Neuronal stem cell (in vitro differentiated cells): ENCODE results near the gene PLA2G15.

ENCODE experiments used
- DNase-seq: peaks from one replicate; pipeline ENCODE4 v3.0.0-alpha.2; 2013; ENCODE audit warnings: low spot score
- H2AFZ ChIP-seq: one replicate; pipeline ENCODE4 v1.6.1; 2013; ENCODE audit warnings: mild to moderate bottlenecking, low read length, inconsistent platforms
- H2AK5ac ChIP-seq: 2 replicates; pipeline ENCODE4 v1.6.1; 2013; ENCODE audit warnings: low read depth, mild to moderate bottlenecking, inconsistent platforms, low read length, moderate library complexity, mixed read lengths
- H2BK120ac ChIP-seq: 2 replicates; pipeline ENCODE4 v1.6.1; 2013; ENCODE audit warnings: low read depth, mild to moderate bottlenecking, inconsistent platforms, low read length, moderate library complexity, mixed read lengths
- H2BK12ac ChIP-seq: one replicate; pipeline ENCODE4 v1.6.1; 2013; ENCODE audit warnings: low read length, inconsistent platforms
- H2BK15ac ChIP-seq: 2 replicates; pipeline ENCODE4 v1.6.1; 2013; ENCODE audit warnings: mild to moderate bottlenecking, low read length, inconsistent platforms, mixed read lengths
- H2BK5ac ChIP-seq: one replicate; pipeline ENCODE4 v1.6.1; 2013; ENCODE audit warnings: inconsistent platforms, mild to moderate bottlenecking, low read length, moderate library complexity
- H3K14ac ChIP-seq: one replicate; pipeline ENCODE4 v1.6.1; 2013; ENCODE audit warnings: low read length, inconsistent platforms
- H3K18ac ChIP-seq: 2 replicates; pipeline ENCODE4 v1.6.1; 2013; ENCODE audit warnings: low read length, inconsistent platforms
- H3K23ac ChIP-seq: 2 replicates; pipeline ENCODE4 v1.6.1; 2013; ENCODE audit warnings: low read depth, mild to moderate bottlenecking, mixed read lengths, low read length, inconsistent platforms; ENCODE audit not compliant: poor library complexity
- H3K27ac ChIP-seq: replicated peaks from 3 replicates; pipeline ENCODE4 v1.5.1; 2013; ENCODE audit warnings: low read length, inconsistent platforms
- H3K27me3 ChIP-seq, 3 experiments: 2 replicates each; pipeline ENCODE4 v1.6.1; 2013; ENCODE audit warnings: low read length in 3 of 3, mild to moderate bottlenecking in 2 of 3, inconsistent platforms in 1 of 3, low read depth in 1 of 3, mixed read lengths in 1 of 3, moderate library complexity in 1 of 3; ENCODE audit not compliant: control insufficient read depth in 3 of 3, insufficient read depth in 3 of 3
- H3K36me3 ChIP-seq, 2 donors: replicated peaks in 1 of 2; 2 replicates each; pipeline ENCODE4 v1.6.1; 2013; ENCODE audit warnings: low read length in 2 of 2; ENCODE audit not compliant: control insufficient read depth in 2 of 2, insufficient read depth in 2 of 2
- H3K4ac ChIP-seq: 2 replicates; pipeline ENCODE4 v1.6.1; 2013; ENCODE audit warnings: inconsistent platforms, mild to moderate bottlenecking, low read length, moderate library complexity
- H3K4me1 ChIP-seq, 2 donors: 1 replicate in 1 of 2; 2 replicates in 1 of 2; pipeline ENCODE4 v1.6.1; 2013; ENCODE audit warnings: low read length in 2 of 2, low read depth in 1 of 2; ENCODE audit not compliant: control insufficient read depth in 2 of 2, insufficient read depth in 1 of 2
- H3K4me2 ChIP-seq: one replicate; pipeline ENCODE4 v1.6.1; 2013; ENCODE audit warnings: mild to moderate bottlenecking, low read length, inconsistent platforms; ENCODE audit not compliant: insufficient read depth, poor library complexity, severe bottlenecking
- H3K4me3 ChIP-seq, 2 donors: 2 replicates each; pipeline ENCODE4 v1.5.1; 2013; ENCODE audit warnings: low read length in 2 of 2, mild to moderate bottlenecking in 2 of 2, inconsistent platforms in 1 of 2, moderate library complexity in 1 of 2
- H3K79me1 ChIP-seq: one replicate; pipeline ENCODE4 v1.6.1; 2013; ENCODE audit warnings: low read depth, mild to moderate bottlenecking, inconsistent platforms, low read length, moderate library complexity
- H3K9ac ChIP-seq: one replicate; pipeline ENCODE4 v1.6.1; 2013; ENCODE audit warnings: mild to moderate bottlenecking, low read depth, low read length, inconsistent platforms; ENCODE audit not compliant: poor library complexity
- H3K9me3 ChIP-seq, 2 donors: replicated peaks in 1 of 2; 2 replicates each; pipeline versions ENCODE3 to v1.6.1; 2013; ENCODE audit warnings: low read length in 2 of 2, mild to moderate bottlenecking in 2 of 2, inconsistent platforms in 1 of 2, low read depth in 1 of 2, mixed read lengths in 1 of 2, moderate library complexity in 1 of 2; ENCODE audit not compliant: control insufficient read depth in 2 of 2, insufficient read depth in 1 of 2
- H4K8ac ChIP-seq: one replicate; pipeline ENCODE4 v1.6.1; 2013; ENCODE audit warnings: low read depth, mild to moderate bottlenecking, inconsistent platforms, low read length, moderate library complexity
- H4K91ac ChIP-seq: one replicate; pipeline ENCODE4 v1.6.1; 2013; ENCODE audit warnings: low read length, low read depth, mild to moderate bottlenecking, inconsistent platforms; ENCODE audit not compliant: poor library complexity
- WGBS, 2 donors: extraction: QIAGEN DNeasy Blood & Tissue Kit; methylation state at CpG; one replicate each; pipeline ENCODE4 v1.1.7; 2013; ENCODE audit warnings: missing lambda C conversion rate in 2 of 2, mixed read lengths in 1 of 2; ENCODE audit not compliant: insufficient read length in 2 of 2, insufficient replicate concordance in 1 of 2; ENCODE audit errors: extremely low coverage in 2 of 2; 5-methylcytosine and 5-hydroxymethylcytosine counted together

Gene PLA2G15

GRCh38 chr16:68298907-68299561 lies 53.9 kb downstream of the PLA2G15 start:
- no peak overlapping the region for H3K4me3 ChIP-seq
- H2BK12ac ChIP-seq = no peak overlapping the region
- H3K23ac ChIP-seq = no peak overlapping the region
- H2BK120ac ChIP-seq = no peak overlapping the region
- no peak overlapping the region for H4K8ac ChIP-seq
- no peak overlapping the region for H3K9ac ChIP-seq
- WGBS, 2 donors = no CpG with 5 or more reads among the region's 5 CpGs
- H3K18ac ChIP-seq = no peak overlapping the region
- no peak overlapping the region for H2AK5ac ChIP-seq
- no peak overlapping the region for H3K4ac ChIP-seq
- DNase-seq = no peak
- no peaks in the 10 kb centered on the region for H3K27me3 ChIP-seq
- H3K79me1 ChIP-seq = no peaks in the 10 kb centered on the region
- H3K4me1 ChIP-seq = no peaks in the 10 kb centered on the region
- no peak overlapping the region for H3K4me2 ChIP-seq
- no peak overlapping the region for H2BK5ac ChIP-seq
- no peak overlapping the region for H2BK15ac ChIP-seq
- no peak overlapping the region for H4K91ac ChIP-seq
- no peaks in the 10 kb centered on the region for H3K9me3 ChIP-seq
- no peak overlapping the region for H3K27ac ChIP-seq
- H2AFZ ChIP-seq = no peak overlapping the region
- H3K14ac ChIP-seq = no peak overlapping the region
- H3K36me3 ChIP-seq = peaks cover 47 to 96% of the 10 kb centered on the region in 2 donors

- Histone ChIP-seq H2BK120ac (no peak overlapping the region), H3K9me3 (no peaks in the 10 kb centered on the region), H3K4ac (no peak overlapping the region), H4K91ac (no peak overlapping the region), H3K27ac (no peak overlapping the region), H4K8ac (no peak overlapping the region), H2BK5ac (no peak overlapping the region), H3K18ac (no peak overlapping the region), H3K4me2 (no peak overlapping the region), H2BK15ac (no peak overlapping the region), H2AFZ (no peak overlapping the region), H3K4me1 (no peaks in the 10 kb centered on the region), H3K79me1 (no peaks in the 10 kb centered on the region), H2AK5ac (no peak overlapping the region), H3K9ac (no peak overlapping the region), H3K23ac (no peak overlapping the region), H3K36me3 (peaks cover 44 to 95% of the 10 kb centered on the region in 2 donors), H3K14ac (no peak overlapping the region), H3K4me3 (no peak overlapping the region), H2BK12ac (no peak overlapping the region), H3K27me3 (no peaks in the 10 kb centered on the region)
- WGBS, 2 donors = no CpG with 5 or more reads among the region's 11 CpGs
- no peak for DNase-seq
Observed at GRCh38 chr16:68299571-68300453, 54.6 kb downstream of the PLA2G15 start.

GRCh38 chr16:68300734-68301459 lies 55.7 kb downstream of the PLA2G15 start:
- Histone ChIP-seq H2BK15ac (no peak overlapping the region), H4K8ac (no peak overlapping the region), H3K79me1 (peaks cover 2% of the 10 kb centered on the region), H3K14ac (no peak overlapping the region), H3K27ac (no peak overlapping the region), H4K91ac (no peak overlapping the region), H3K27me3 (no peaks in the 10 kb centered on the region), H2BK120ac (no peak overlapping the region), H3K36me3 (peaks cover 45 to 96% of the 10 kb centered on the region in 2 donors), H3K9ac (no peak overlapping the region), H3K4ac (no peak overlapping the region), H3K4me3 (no peak overlapping the region), H3K18ac (no peak overlapping the region), H2BK5ac (no peak overlapping the region), H3K4me2 (no peak overlapping the region), H2AFZ (no peak overlapping the region), H3K9me3 (no peaks in the 10 kb centered on the region), H3K23ac (peak overlapping the region; percentile 13), H3K4me1 (no peaks in the 10 kb centered on the region), H2AK5ac (no peak overlapping the region), H2BK12ac (no peak overlapping the region)
- no peak for DNase-seq
- WGBS, 2 donors = no CpG with 5 or more reads among the region's 7 CpGs

- no peak overlapping the region for H3K18ac ChIP-seq
- H4K91ac ChIP-seq = no peak overlapping the region
- WGBS, 2 donors = no CpG with 5 or more reads among the region's 3 CpGs
- H3K79me1 ChIP-seq = peaks cover 5% of the 10 kb centered on the region
- H3K4ac ChIP-seq = no peak overlapping the region
- DNase-seq = no peak
- no peak overlapping the region for H2AK5ac ChIP-seq
- no peak overlapping the region for H3K9ac ChIP-seq
- no peak overlapping the region for H3K23ac ChIP-seq
- H3K4me1 ChIP-seq = peaks cover 6% of the 10 kb centered on the region in 2 donors
- no peak overlapping the region for H3K14ac ChIP-seq
- H3K27me3 ChIP-seq = no peaks in the 10 kb centered on the region
- H3K9me3 ChIP-seq = no peaks in the 10 kb centered on the region
- H3K36me3 ChIP-seq = peaks cover 20 to 73% of the 10 kb centered on the region in 2 donors
- H3K4me3 ChIP-seq = no peak overlapping the region
- H3K4me2 ChIP-seq = no peak overlapping the region
- no peak overlapping the region for H2BK5ac ChIP-seq
- no peak overlapping the region for H4K8ac ChIP-seq
- no peak overlapping the region for H3K27ac ChIP-seq
- H2BK15ac ChIP-seq = no peak overlapping the region
- no peak overlapping the region for H2AFZ ChIP-seq
- H2BK120ac ChIP-seq = no peak overlapping the region
- H2BK12ac ChIP-seq = no peak overlapping the region
Observed at GRCh38 chr16:68306633-68307032, 61.5 kb downstream of the PLA2G15 start.
